HL-60 (cell line): Measurements from ENCODE around the gene PRDM5.

Experiments used
- GABPA ChIP-seq: IDR thresholded peaks from 2 replicates; pipeline ENCODE4 v1.6.1; 2012; ENCODE audit warnings: low read depth
- POLR2AphosphoS5 ChIP-seq: IDR thresholded peaks from 2 replicates; pipeline ENCODE4 v1.6.1; 2012; ENCODE audit warnings: low read depth
- SPI1 ChIP-seq: IDR thresholded peaks from 2 replicates; pipeline ENCODE4 v1.6.1; 2012; ENCODE audit warnings: low read depth, mild to moderate bottlenecking, borderline replicate concordance
- TF ChIP-seq, protein P1 (sequence below): IDR thresholded peaks from one replicate; pipeline ENCODE4 v1.5.1; 2011; ENCODE audit warnings: low read length, control low read depth, inconsistent platforms; ENCODE audit not compliant: insufficient read depth
- TF ChIP-seq, protein P2 (sequence below): IDR thresholded peaks from 2 replicates; pipeline ENCODE4 v1.6.1; 2012; ENCODE audit warnings: low read depth; ENCODE audit not compliant: insufficient replicate concordance

DNA sequence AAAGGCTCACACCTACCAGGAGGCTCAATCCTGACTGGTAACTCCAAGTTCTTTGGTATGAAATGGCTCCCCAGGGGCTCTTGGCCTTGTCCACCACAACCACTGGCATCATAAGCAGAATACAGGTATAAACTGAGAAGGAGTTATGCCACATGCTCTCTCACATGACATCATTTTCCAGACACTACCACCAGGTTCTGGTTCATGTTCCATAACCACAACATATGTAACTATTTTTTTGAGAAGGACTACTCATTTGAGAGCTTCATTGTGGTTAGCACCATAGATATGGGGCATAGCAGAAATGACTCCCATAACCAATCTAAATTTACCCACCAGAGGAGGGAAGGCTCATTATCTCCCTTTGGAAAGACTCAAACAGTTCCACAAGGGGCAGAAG is 19.6 kb downstream of the PRDM5 start:
- TF ChIP-seq, protein P1, sequence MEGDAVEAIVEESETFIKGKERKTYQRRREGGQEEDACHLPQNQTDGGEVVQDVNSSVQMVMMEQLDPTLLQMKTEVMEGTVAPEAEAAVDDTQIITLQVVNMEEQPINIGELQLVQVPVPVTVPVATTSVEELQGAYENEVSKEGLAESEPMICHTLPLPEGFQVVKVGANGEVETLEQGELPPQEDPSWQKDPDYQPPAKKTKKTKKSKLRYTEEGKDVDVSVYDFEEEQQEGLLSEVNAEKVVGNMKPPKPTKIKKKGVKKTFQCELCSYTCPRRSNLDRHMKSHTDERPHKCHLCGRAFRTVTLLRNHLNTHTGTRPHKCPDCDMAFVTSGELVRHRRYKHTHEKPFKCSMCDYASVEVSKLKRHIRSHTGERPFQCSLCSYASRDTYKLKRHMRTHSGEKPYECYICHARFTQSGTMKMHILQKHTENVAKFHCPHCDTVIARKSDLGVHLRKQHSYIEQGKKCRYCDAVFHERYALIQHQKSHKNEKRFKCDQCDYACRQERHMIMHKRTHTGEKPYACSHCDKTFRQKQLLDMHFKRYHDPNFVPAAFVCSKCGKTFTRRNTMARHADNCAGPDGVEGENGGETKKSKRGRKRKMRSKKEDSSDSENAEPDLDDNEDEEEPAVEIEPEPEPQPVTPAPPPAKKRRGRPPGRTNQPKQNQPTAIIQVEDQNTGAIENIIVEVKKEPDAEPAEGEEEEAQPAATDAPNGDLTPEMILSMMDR: no peak
- TF ChIP-seq POLR2AphosphoS5 (no peak), GABPA (no peak), SPI1 (no peak)
- TF ChIP-seq, protein P2, sequence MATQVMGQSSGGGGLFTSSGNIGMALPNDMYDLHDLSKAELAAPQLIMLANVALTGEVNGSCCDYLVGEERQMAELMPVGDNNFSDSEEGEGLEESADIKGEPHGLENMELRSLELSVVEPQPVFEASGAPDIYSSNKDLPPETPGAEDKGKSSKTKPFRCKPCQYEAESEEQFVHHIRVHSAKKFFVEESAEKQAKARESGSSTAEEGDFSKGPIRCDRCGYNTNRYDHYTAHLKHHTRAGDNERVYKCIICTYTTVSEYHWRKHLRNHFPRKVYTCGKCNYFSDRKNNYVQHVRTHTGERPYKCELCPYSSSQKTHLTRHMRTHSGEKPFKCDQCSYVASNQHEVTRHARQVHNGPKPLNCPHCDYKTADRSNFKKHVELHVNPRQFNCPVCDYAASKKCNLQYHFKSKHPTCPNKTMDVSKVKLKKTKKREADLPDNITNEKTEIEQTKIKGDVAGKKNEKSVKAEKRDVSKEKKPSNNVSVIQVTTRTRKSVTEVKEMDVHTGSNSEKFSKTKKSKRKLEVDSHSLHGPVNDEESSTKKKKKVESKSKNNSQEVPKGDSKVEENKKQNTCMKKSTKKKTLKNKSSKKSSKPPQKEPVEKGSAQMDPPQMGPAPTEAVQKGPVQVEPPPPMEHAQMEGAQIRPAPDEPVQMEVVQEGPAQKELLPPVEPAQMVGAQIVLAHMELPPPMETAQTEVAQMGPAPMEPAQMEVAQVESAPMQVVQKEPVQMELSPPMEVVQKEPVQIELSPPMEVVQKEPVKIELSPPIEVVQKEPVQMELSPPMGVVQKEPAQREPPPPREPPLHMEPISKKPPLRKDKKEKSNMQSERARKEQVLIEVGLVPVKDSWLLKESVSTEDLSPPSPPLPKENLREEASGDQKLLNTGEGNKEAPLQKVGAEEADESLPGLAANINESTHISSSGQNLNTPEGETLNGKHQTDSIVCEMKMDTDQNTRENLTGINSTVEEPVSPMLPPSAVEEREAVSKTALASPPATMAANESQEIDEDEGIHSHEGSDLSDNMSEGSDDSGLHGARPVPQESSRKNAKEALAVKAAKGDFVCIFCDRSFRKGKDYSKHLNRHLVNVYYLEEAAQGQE: no peak
